ENCODE results near the gene FOXL2NB.
"Not testable (repeated sequence)": the region's sequence is repeated elsewhere in the genome, so short reads cannot be mapped to it uniquely, and the experiment has no call there.

Gene FOXL2NB

GRCh38 chr3:138921316-138922292, 25.4 kb upstream of the FOXL2NB start:
- Histone ChIP-seq H2BK5ac (ENCODE audit: low read depth, low read length, poor library complexity) (no peak overlapping the region), H3K27ac (ENCODE audit: low read depth, low read length) (no peak overlapping the region), H3K4me1 (ENCODE audit: control insufficient read depth in 1 of 2, insufficient read depth in 2 of 2, low read length in 2 of 2) (peaks cover 0 to 1% of the 10 kb centered on the region in 2 experiments), H4K12ac (ENCODE audit: low read depth, low read length) (no peak overlapping the region), H3K4me2 (ENCODE audit: low read length) (no peak overlapping the region), H4K91ac (ENCODE audit: low read depth, low read length) (no peak overlapping the region), H2AK5ac (ENCODE audit: low read length) (no peak overlapping the region), H3K36me3 (ENCODE audit: control insufficient read depth in 1 of 2, insufficient read depth in 2 of 2, low read length in 2 of 2) (no peaks in the 10 kb centered on the region), H2AFZ (ENCODE audit: insufficient read depth, low read length, poor library complexity) (no peak overlapping the region), H3K23ac (ENCODE audit: low read length) (no peak overlapping the region), H2BK12ac (ENCODE audit: low read length) (no peak overlapping the region), H3K18ac (ENCODE audit: low read length) (no peak overlapping the region), H3K79me2 (ENCODE audit: control insufficient read depth, insufficient read depth, low read length, poor library complexity) (no peaks in the 10 kb centered on the region), H3K79me1 (ENCODE audit: low read length) (no peaks in the 10 kb centered on the region), H3K27me3 (ENCODE audit: insufficient read depth, low read length) (no peaks in the 10 kb centered on the region), H3K14ac (ENCODE audit: low read length) (no peak overlapping the region), H4K8ac (ENCODE audit: low read depth, low read length) (no peak overlapping the region), H3K4me3 (ENCODE audit: low read depth, low read length) (no peak overlapping the region), H3K4ac (ENCODE audit: low read depth, low read length) (no peak overlapping the region), H3K9ac (ENCODE audit: low read length) (no peak overlapping the region), H3K9me3 (ENCODE audit: insufficient read depth, low read depth, low read length) (no peaks in the 10 kb centered on the region), H2BK120ac (ENCODE audit: insufficient read depth, low read length, poor library complexity) (no peak overlapping the region)
- peak; percentile 84 to 92 for DNase-seq
- WGBS (ENCODE audit: extremely low coverage, insufficient coverage, insufficient read length), result no CpG with 5 or more reads among the region's 8 CpGs

- not testable (repeated sequence) for DNase-seq; H3K27ac ChIP-seq (ENCODE audit: low read depth, low read length)
Observed at GRCh38 chr3:138922400-138922799, 24.6 kb upstream of the FOXL2NB start.

GRCh38 chr3:138923531-138923994, 23.5 kb upstream of the FOXL2NB start:
- H3K4me2 ChIP-seq (ENCODE audit: low read length), result no peak overlapping the region
- DNase-seq, result peak; percentile 82 to 97

More at GRCh38 chr3:138922400-138922799, 24.6 kb upstream of the FOXL2NB start:
- not testable (repeated sequence) for H2AK5ac ChIP-seq (ENCODE audit: low read length); H3K79me2 ChIP-seq (ENCODE audit: control insufficient read depth, insufficient read depth, low read length, poor library complexity); H3K4ac ChIP-seq (ENCODE audit: low read depth, low read length); H3K27me3 ChIP-seq (ENCODE audit: insufficient read depth, low read length); H3K4me1 ChIP-seq (ENCODE audit: control insufficient read depth in 1 of 2, insufficient read depth in 2 of 2, low read length in 2 of 2); H3K9me3 ChIP-seq (ENCODE audit: insufficient read depth, low read depth, low read length); H2BK5ac ChIP-seq (ENCODE audit: low read depth, low read length, poor library complexity); H3K79me1 ChIP-seq (ENCODE audit: low read length); H3K36me3 ChIP-seq (ENCODE audit: control insufficient read depth in 1 of 2, insufficient read depth in 2 of 2, low read length in 2 of 2); H3K14ac ChIP-seq (ENCODE audit: low read length); H2BK120ac ChIP-seq (ENCODE audit: insufficient read depth, low read length, poor library complexity); H2BK12ac ChIP-seq (ENCODE audit: low read length); H3K18ac ChIP-seq (ENCODE audit: low read length); H3K9ac ChIP-seq (ENCODE audit: low read length); H4K91ac ChIP-seq (ENCODE audit: low read depth, low read length); H3K4me3 ChIP-seq (ENCODE audit: low read depth, low read length); H2AFZ ChIP-seq (ENCODE audit: insufficient read depth, low read length, poor library complexity); H3K4me2 ChIP-seq (ENCODE audit: low read length); H4K12ac ChIP-seq (ENCODE audit: low read depth, low read length); H3K23ac ChIP-seq (ENCODE audit: low read length); H4K8ac ChIP-seq (ENCODE audit: low read depth, low read length)
- no CpG with 5 or more reads among the region's 6 CpGs for WGBS (ENCODE audit: extremely low coverage, insufficient coverage, insufficient read length)

GRCh38 chr3:138928727-138929372, 18.2 kb upstream of the FOXL2NB start:
- no peak overlapping the region for H3K23ac ChIP-seq (ENCODE audit: low read length)
- H2AK5ac ChIP-seq (ENCODE audit: low read length), result no peak overlapping the region
- H3K9me3 ChIP-seq (ENCODE audit: insufficient read depth, low read depth, low read length), result no peaks in the 10 kb centered on the region
- H3K79me2 ChIP-seq (ENCODE audit: control insufficient read depth, insufficient read depth, low read length, poor library complexity), result no peaks in the 10 kb centered on the region
- no peaks in the 10 kb centered on the region for H3K27me3 ChIP-seq (ENCODE audit: insufficient read depth, low read length)
- H2BK5ac ChIP-seq (ENCODE audit: low read depth, low read length, poor library complexity), result no peak overlapping the region
- no peak overlapping the region for H2BK120ac ChIP-seq (ENCODE audit: insufficient read depth, low read length, poor library complexity)
- H3K4ac ChIP-seq (ENCODE audit: low read depth, low read length), result no peak overlapping the region
- no peak for DNase-seq
- H3K36me3 ChIP-seq (ENCODE audit: control insufficient read depth in 1 of 2, insufficient read depth in 2 of 2, low read length in 2 of 2), result no peaks in the 10 kb centered on the region
- H4K8ac ChIP-seq (ENCODE audit: low read depth, low read length), result no peak overlapping the region
- H3K18ac ChIP-seq (ENCODE audit: low read length), result no peak overlapping the region
- no peak overlapping the region for H3K4me2 ChIP-seq (ENCODE audit: low read length)
- no peak overlapping the region for H3K27ac ChIP-seq (ENCODE audit: low read depth, low read length)
- no peaks in the 10 kb centered on the region for H3K79me1 ChIP-seq (ENCODE audit: low read length)
- no peak overlapping the region for H2AFZ ChIP-seq (ENCODE audit: insufficient read depth, low read length, poor library complexity)
- H4K12ac ChIP-seq (ENCODE audit: low read depth, low read length), result no peak overlapping the region
- no peak overlapping the region for H3K4me3 ChIP-seq (ENCODE audit: low read depth, low read length)
- peaks cover 6 to 7% of the 10 kb centered on the region in 2 experiments for H3K4me1 ChIP-seq (ENCODE audit: control insufficient read depth in 1 of 2, insufficient read depth in 2 of 2, low read length in 2 of 2)
- no peak overlapping the region for H3K14ac ChIP-seq (ENCODE audit: low read length)
- WGBS (ENCODE audit: extremely low coverage, insufficient coverage, insufficient read length), result no CpG with 5 or more reads among the region's 42 CpGs
- no peak overlapping the region for H2BK12ac ChIP-seq (ENCODE audit: low read length)
- H4K91ac ChIP-seq (ENCODE audit: low read depth, low read length), result no peak overlapping the region
- no peak overlapping the region for H3K9ac ChIP-seq (ENCODE audit: low read length)

More at GRCh38 chr3:138923531-138923994, 23.5 kb upstream of the FOXL2NB start:
- Histone ChIP-seq H3K18ac (ENCODE audit: low read length) (no peak overlapping the region), H3K4ac (ENCODE audit: low read depth, low read length) (no peak overlapping the region), H4K8ac (ENCODE audit: low read depth, low read length) (no peak overlapping the region), H3K9me3 (ENCODE audit: insufficient read depth, low read depth, low read length) (no peaks in the 10 kb centered on the region), H3K36me3 (ENCODE audit: control insufficient read depth in 1 of 2, insufficient read depth in 2 of 2, low read length in 2 of 2) (no peaks in the 10 kb centered on the region), H2AK5ac (ENCODE audit: low read length) (no peak overlapping the region), H4K12ac (ENCODE audit: low read depth, low read length) (no peak overlapping the region), H2BK120ac (ENCODE audit: insufficient read depth, low read length, poor library complexity) (no peak overlapping the region), H2BK5ac (ENCODE audit: low read depth, low read length, poor library complexity) (no peak overlapping the region), H3K9ac (ENCODE audit: low read length) (no peak overlapping the region), H2BK12ac (ENCODE audit: low read length) (no peak overlapping the region), H3K14ac (ENCODE audit: low read length) (no peak overlapping the region), H3K79me1 (ENCODE audit: low read length) (no peaks in the 10 kb centered on the region), H3K23ac (ENCODE audit: low read length) (no peak overlapping the region), H3K4me3 (ENCODE audit: low read depth, low read length) (no peak overlapping the region), H3K27ac (ENCODE audit: low read depth, low read length) (no peak overlapping the region), H4K91ac (ENCODE audit: low read depth, low read length) (no peak overlapping the region), H3K4me1 (ENCODE audit: control insufficient read depth in 1 of 2, insufficient read depth in 2 of 2, low read length in 2 of 2) (peaks cover 0 to 1% of the 10 kb centered on the region in 2 experiments), H2AFZ (ENCODE audit: insufficient read depth, low read length, poor library complexity) (no peak overlapping the region), H3K79me2 (ENCODE audit: control insufficient read depth, insufficient read depth, low read length, poor library complexity) (no peaks in the 10 kb centered on the region), H3K27me3 (ENCODE audit: insufficient read depth, low read length) (no peaks in the 10 kb centered on the region)
- no CpG with 5 or more reads among the region's 6 CpGs for WGBS (ENCODE audit: extremely low coverage, insufficient coverage, insufficient read length)

All from trophoblast cell (in vitro differentiated cells and primary cell).